GM18858 (cell line): ENCODE results near the gene AKAP8.
"Not testable (repeated sequence)": the region's sequence is repeated elsewhere in the genome, so short reads cannot be mapped to it uniquely, and the experiment has no call there.

Experiments used
- ATAC-seq: cut with Tn5 transposase; IDR thresholded peaks from one replicate; pipeline ENCODE4 v1.9.1; 2021; ENCODE audit not compliant: unreplicated experiment

Gene AKAP8

GRCh38 chr19:15335992-15336391, 43.6 kb downstream of the AKAP8 start:
- not testable (repeated sequence) for ATAC-seq

GRCh38 chr19:15332311-15332996, 47.1 kb downstream of the AKAP8 start, which contains the start of gene BRD4:
TSS of gene BRD4 (minus strand) at chr19:15332539. CDS start at chr19:15273099, 59,440 bp downstream.
- ATAC-seq, result peak; percentile 36

GRCh38 chr19:15331419-15332310, 47.9 kb downstream of the AKAP8 start:
- peak; percentile 24 for ATAC-seq

- no peak for ATAC-seq
These were observed 48.7 kb downstream of the AKAP8 start for GRCh38 chr19:15330801-15331418.

- ATAC-seq, result no peak
These were observed 51.3 kb downstream of the AKAP8 start for GRCh38 chr19:15328312-15328711.

DNA sequence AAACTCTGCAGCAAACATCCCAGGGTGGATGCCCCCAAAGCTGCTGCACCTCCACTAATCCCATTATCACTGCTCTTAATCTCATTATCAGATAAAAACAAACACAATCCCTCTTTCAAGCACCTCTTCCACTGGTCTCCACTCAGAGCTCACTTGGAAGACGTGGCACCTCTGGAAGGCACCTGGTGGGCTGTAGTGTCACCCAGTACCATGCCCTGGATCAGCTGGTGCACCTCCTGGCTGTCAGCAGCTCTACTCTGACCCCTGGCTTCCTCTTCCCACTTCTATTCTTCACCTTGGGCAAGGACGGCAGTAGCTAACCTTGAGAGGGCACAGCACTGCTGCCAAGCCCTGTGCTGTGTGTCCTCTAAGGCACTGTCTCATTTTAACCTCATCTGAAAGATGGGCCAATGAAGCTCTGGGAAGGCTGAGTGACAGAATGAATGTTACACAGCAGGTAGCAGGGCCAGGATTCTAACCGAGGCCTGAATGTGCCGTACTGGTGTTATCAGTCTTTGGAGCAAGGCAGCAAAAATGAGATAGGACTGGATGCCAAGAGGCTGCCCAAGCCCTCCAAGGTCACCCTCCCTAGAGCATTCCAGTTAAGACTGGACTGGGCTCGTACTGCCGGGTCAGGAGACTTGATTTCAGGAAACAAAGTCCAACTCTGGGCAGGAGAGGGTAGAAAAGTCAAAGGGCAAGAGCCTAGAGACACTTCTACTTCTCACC, 54.6 kb downstream of the AKAP8 start:
- ATAC-seq, result no peak

- no peak for ATAC-seq
These were observed 55.9 kb downstream of the AKAP8 start for GRCh38 chr19:15323496-15324235.

- no peak for ATAC-seq
These were observed 57.8 kb downstream of the AKAP8 start for GRCh38 chr19:15321739-15322138.

DNA sequence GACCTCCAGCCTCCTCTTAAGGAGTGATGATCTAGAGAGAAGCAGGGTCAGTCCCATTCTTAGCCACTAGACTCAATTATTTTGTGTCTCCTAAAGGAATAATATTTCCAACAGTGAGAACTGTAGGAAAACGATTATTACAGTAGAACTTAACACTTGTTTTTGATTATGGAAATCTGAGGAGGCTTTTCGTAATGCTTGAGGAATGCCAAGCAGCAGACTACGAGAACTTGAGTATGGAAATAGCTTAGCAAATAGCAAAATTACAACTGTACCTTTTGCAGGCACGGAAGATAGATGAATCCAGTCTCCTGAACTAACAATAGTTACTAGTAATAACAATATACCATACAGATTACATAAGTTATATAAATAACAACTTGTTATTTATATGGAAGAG, 59.5 kb downstream of the AKAP8 start:
- ATAC-seq, result no peak

GRCh38 chr19:15318241-15318691, 61.3 kb downstream of the AKAP8 start:
- no peak for ATAC-seq

GRCh38 chr19:15317392-15318071, 62.1 kb downstream of the AKAP8 start:
- no peak for ATAC-seq

- ATAC-seq, result no peak
These were observed 63.1 kb downstream of the AKAP8 start for GRCh38 chr19:15316498-15316897.

- no peak for ATAC-seq
These were observed 64.5 kb downstream of the AKAP8 start for GRCh38 chr19:15315101-15315500.

- no peak for ATAC-seq
These were observed 65.8 kb downstream of the AKAP8 start for GRCh38 chr19:15313649-15314279.

DNA sequence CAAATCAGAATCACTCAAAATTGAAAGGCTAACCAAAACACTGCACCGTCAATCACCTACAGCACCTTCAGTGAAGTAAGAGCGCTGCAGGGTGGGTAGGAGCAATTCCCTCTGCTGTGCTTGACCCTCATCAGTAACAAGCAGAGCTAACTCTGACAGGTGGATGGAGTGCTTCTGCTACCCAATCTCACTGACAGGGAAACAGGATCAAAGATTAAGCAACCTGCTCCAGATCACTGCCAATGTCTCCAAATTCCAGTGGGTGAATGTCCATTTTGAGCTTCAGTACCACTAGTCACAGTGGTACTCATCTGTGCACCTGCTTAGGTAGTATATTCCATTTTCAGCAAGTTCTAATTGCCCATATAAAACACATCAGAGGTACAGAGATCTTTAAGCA, 72.4 kb downstream of the AKAP8 start:
- no peak for ATAC-seq

DNA sequence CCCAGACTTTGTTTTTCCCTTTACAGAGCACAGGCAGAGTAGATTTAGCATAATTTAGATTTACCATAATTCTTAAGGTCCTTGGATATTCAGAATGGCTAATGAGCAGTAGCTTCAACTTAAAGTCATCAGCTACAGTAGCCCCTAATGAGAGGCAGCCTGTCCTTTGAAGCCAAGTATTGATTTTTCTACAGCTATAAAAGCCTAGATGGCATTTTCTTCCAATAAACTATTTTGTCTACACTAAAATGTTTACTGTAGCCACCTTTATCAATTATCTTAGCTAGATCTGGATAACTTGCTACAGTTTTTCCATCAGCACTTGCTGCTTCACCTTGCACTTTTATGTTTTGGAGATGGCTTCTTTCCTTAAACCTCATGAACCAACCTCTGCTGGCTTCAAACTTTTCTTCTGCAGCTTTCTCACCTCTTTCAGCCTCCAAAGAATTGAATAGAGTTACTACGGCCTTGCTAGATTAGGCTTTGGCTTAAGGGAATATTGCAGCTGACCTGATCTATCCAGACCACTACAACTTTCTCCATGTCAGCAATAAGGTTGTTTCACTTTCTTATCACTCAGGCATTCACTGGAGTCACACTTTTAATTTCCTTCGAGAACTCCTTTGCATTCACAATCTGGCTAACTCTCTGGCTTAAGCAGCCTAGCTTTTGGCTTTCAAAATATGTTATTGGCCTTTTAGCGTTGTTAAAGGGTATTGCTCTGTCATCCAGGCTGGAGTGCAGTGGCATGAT, 73.8 kb downstream of the AKAP8 start:
- no peak for ATAC-seq

DNA sequence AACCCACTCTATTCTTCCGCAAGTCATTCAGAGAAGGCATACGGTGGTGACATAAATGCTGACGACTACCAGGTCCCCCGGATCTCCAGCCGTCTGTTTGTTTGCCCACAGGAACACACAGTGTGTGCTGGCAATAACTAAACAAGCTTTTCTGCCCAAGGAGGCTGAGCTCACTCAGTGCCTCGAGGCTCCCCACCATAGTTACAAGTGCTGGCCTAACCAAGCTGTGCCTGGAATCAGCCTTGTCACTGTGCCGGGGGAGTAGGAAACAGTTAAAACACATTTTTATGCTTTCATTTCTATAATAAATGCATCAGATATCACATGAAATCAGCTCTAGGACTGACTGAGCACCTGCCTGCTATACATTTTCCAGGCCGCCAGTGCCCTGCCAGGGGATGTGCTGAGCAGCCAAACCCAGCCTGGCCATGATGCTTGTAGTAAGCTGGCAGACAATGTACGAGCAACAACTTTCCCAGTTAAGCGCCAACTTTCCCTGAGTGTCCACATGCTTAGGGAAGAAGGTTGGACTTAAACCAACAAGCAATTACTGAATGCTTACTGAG, 75.4 kb downstream of the AKAP8 start:
- no peak for ATAC-seq
